A673 (cell line): ENCODE data around the gene KIF5A. TPM values are rescaled to one million over a fixed set of nuclear protein-coding genes. Genes with fewer than 3 reads are reported as not detected.
"Not testable (repeated sequence)": the region's sequence is repeated elsewhere in the genome, so short reads cannot be mapped to it uniquely, and the experiment has no call there.

ENCODE experiments used
- BruUV-seq: library from RNA; stranded (reverse); fragments of 400-500 nt; replicated peaks from 2 replicates; lab custom pipeline; 2021; lab: Mats Ljungman, UMichigan
- CTCF ChIA-PET: fragments of 300-600 bp; sonication (Branson Sonifier 250); formaldehyde crosslinking; loops from one replicate; lab custom pipeline; 2022; ENCODE audit warnings: antibody characterized with exemption; lab: Charles Lee
- POLR2A ChIA-PET: fragments of 300-600 bp; sonication (Branson Sonifier 250); formaldehyde crosslinking; loops from one replicate; lab custom pipeline; 2022; ENCODE audit warnings: antibody characterized with exemption; ENCODE audit not compliant: low non-redundant PET; lab: Charles Lee
- DNase-seq: peaks from one replicate; pipeline ENCODE4 v3.0.0-alpha.2; 2015; ENCODE audit warnings: low spot score
- H3K27ac ChIP-seq: fragments of 200-600 bp; sonication (generic); 2 replicates; pipeline ENCODE4 v1.5.1; 2016; ENCODE audit warnings: mixed run types, low read depth, mild to moderate bottlenecking, mixed read lengths, antibody characterized with exemption, low read length; ENCODE audit not compliant: poor library complexity, severe bottlenecking
- H3K27me3 ChIP-seq: fragments of 200-600 bp; sonication (generic); replicated peaks from 2 replicates; pipeline ENCODE4 v1.6.1; 2017; ENCODE audit warnings: mixed run types, low read depth, mild to moderate bottlenecking, mixed read lengths, antibody characterized with exemption, low read length; ENCODE audit not compliant: insufficient read depth, poor library complexity
- H3K36me3 ChIP-seq: fragments of 200-600 bp; sonication (generic); 2 replicates; pipeline ENCODE4 v1.6.1; 2016; ENCODE audit warnings: mixed run types, mild to moderate bottlenecking, mixed read lengths, antibody characterized with exemption, low read length; ENCODE audit not compliant: insufficient read depth, poor library complexity, severe bottlenecking
- H3K4me1 ChIP-seq: fragments of 200-600 bp; sonication (generic); 2 replicates; pipeline ENCODE4 v1.6.1; 2017; ENCODE audit warnings: mixed run types, mild to moderate bottlenecking, mixed read lengths, antibody characterized with exemption, low read length; ENCODE audit not compliant: insufficient read depth, poor library complexity, severe bottlenecking
- H3K4me3 ChIP-seq: fragments of 200-600 bp; sonication (generic); 2 replicates; pipeline ENCODE4 v1.5.1; 2016; ENCODE audit warnings: low read depth, mixed run types, mild to moderate bottlenecking, mixed read lengths, low read length; ENCODE audit not compliant: poor library complexity, severe bottlenecking
- H3K9me3 ChIP-seq: fragments of 200-600 bp; sonication (generic); 2 replicates; pipeline ENCODE4 v1.6.1; 2016; ENCODE audit warnings: mixed run types, low read depth, mild to moderate bottlenecking, mixed read lengths, antibody characterized with exemption, low read length; ENCODE audit not compliant: poor library complexity, severe bottlenecking
- EZH2 ChIP-seq: fragments of 200-600 bp; sonication (generic); IDR thresholded peaks from 2 replicates; pipeline ENCODE4 v1.6.1; 2017; ENCODE audit warnings: borderline replicate concordance, low read depth, mild to moderate bottlenecking, mixed read lengths, antibody characterized with exemption, low read length; ENCODE audit not compliant: poor library complexity, severe bottlenecking
- intact Hi-C: fragments of 100-400 bp; cut with micrococcal nuclease; formaldehyde crosslinking; loops from one replicate; pipeline ENCODE4 v1.10.0; 2022; ENCODE audit not compliant: unreplicated experiment
- total RNA-seq: library from RNA; stranded (reverse); gene quantifications from 2 replicates; pipeline ENCODE4 v1.2.3, GENCODE V29; 2021
- TF ChIP-seq, protein P1 (sequence below): fragments of 300-800, 200-600 bp; sonication (generic); conservative IDR thresholded peaks from 2 replicates; pipeline ENCODE4 v1.5.1; 2017; ENCODE audit warnings: low read depth, mild to moderate bottlenecking, antibody characterized with exemption, low read length, moderate library complexity, mixed read lengths

Gene KIF5A
- total RNA-seq, 1 experiment from 2014 or later, result 2.1 TPM

DNA sequence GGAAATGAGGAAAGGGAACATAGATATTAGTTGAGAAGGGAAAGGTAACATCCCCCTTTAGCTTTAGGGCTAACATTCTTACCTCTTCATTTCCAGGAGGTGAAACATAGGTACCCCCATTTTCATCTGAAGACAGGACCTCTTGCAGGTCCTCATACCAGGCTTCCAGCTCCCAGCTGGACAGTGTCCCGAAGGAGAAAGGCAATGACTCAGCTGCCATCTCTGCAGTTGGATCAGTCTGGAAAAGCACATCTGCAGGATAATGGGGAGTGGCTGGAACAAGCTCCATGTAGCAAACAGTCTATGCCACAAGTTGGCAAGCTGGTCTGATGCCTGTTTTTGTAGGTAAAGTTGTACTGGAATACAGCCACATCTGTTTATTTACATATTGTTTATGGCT, 32.7 kb upstream of the KIF5A start:
- ChIA-PET CTCF (no interaction called here), POLR2A (interaction anchor here (1.0 kb wide), 1 partner anchor 228 kb away, joined by 6 read pairs; the partner anchor contains the start of gene TSPAN31)
- TF ChIP-seq EZH2, result no peak
- TF ChIP-seq, protein P1, sequence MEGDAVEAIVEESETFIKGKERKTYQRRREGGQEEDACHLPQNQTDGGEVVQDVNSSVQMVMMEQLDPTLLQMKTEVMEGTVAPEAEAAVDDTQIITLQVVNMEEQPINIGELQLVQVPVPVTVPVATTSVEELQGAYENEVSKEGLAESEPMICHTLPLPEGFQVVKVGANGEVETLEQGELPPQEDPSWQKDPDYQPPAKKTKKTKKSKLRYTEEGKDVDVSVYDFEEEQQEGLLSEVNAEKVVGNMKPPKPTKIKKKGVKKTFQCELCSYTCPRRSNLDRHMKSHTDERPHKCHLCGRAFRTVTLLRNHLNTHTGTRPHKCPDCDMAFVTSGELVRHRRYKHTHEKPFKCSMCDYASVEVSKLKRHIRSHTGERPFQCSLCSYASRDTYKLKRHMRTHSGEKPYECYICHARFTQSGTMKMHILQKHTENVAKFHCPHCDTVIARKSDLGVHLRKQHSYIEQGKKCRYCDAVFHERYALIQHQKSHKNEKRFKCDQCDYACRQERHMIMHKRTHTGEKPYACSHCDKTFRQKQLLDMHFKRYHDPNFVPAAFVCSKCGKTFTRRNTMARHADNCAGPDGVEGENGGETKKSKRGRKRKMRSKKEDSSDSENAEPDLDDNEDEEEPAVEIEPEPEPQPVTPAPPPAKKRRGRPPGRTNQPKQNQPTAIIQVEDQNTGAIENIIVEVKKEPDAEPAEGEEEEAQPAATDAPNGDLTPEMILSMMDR, result no peak
- no TSS peak for BruUV-seq
- Histone ChIP-seq H3K4me3 (no peak overlapping the region), H3K36me3 (peaks cover 79% of the 10 kb centered on the region), H3K27me3 (no peaks in the 10 kb centered on the region), H3K9me3 (no peaks in the 10 kb centered on the region), H3K4me1 (peaks cover 32% of the 10 kb centered on the region), H3K27ac (peak overlapping the region; percentile 43)
- DNase-seq, result no peak
- intact Hi-C loops, result no loop called here

DNA sequence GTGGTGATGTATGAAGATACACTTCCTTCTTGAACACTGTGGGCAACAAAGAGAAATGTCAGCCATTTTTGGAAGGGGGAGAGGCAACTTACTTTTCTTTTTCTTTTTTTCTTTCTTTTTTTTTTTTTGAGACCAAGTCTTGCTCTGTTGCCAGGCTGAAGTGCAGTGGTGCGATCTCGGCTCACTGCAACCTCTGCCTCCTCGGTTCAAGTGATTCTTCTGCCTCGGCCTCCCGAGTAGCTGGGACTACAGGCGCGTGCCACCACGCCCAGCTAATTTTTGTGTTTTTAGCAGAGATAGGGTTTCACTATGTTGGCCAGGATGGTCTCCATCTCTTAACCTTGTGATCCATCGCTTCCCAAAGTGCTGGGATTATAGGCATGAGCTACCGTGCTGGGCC, 32.1 kb upstream of the KIF5A start:
- BruUV-seq, H3K9me3 ChIP-seq, H3K4me3 ChIP-seq, H3K27me3 ChIP-seq, intact Hi-C loops, CTCF ChIA-PET, DNase-seq: not testable (repeated sequence)
- Histone ChIP-seq H3K36me3 (peaks cover 74% of the 10 kb centered on the region), H3K4me1 (peaks cover 34% of the 10 kb centered on the region), H3K27ac (peak overlapping the region; percentile 97)
- POLR2A ChIA-PET, result interaction anchor here (0.6 to 1.0 kb wide), 3 partner anchors 13 to 228 kb away, joined by 4 to 15 read pairs (median 6); partner anchors contain the start of gene TSPAN31

DNA sequence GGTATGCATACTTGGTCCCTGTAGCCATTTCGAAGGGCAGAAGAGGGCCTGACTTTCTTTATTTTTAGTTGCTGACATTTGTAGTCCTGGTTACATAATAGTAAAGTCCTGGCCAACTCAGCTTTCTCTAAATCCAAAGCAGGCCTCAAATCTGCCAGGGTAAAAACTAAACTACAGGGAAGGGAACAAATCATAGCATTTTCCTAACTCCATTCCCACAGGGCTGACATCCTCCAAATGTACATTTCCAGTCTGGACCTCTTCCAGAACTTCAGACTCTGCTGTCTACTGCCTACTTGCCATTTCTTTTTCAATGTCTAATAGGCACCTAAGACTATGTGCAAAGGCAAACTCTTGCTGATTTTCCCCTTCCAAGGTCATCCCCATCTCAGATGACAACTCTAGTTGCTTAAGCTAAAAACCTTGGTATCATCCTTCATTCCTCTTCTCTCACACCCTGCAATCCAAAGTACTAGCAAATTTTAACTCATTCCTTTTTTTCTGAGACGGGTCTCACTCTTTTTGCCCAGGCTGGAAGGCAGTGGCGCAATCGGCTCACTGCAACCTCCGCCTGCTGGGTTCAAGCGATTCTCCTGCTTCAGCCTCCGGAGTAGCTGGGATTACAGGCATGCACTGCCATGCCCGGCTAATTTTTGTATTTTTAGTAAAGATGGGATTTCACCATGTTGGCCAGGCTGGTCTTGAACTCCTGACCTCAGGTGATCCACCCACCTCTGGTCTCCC, 31.5 kb upstream of the KIF5A start:
- Histone ChIP-seq H3K36me3 (peaks cover 68% of the 10 kb centered on the region), H3K27me3 (no peaks in the 10 kb centered on the region), H3K4me1 (peaks cover 35% of the 10 kb centered on the region), H3K4me3 (peak overlapping the region; percentile 89), H3K9me3 (no peaks in the 10 kb centered on the region), H3K27ac (peak overlapping the region; percentile 97)
- CTCF ChIA-PET, result no interaction called here
- no TSS peak for BruUV-seq
- POLR2A ChIA-PET, result interaction anchor here (0.6 to 1.0 kb wide), 3 partner anchors 14 to 228 kb away, joined by 4 to 15 read pairs (median 6); partner anchors contain the start of gene TSPAN31
- no peak for DNase-seq
- TF ChIP-seq EZH2, result no peak
- TF ChIP-seq, protein P1, result no peak
- intact Hi-C loops, result no loop called here
